HCT116 (cell line): ENCODE data around the gene MYH14.

Experiments used
- EZH2 ChIP-seq: fragments of 200-600 bp; sonication (generic); IDR thresholded peaks from 2 replicates; pipeline ENCODE4 v1.6.1; 2017; ENCODE audit warnings: antibody characterized with exemption, mixed run types
- POLR2AphosphoS5 ChIP-seq: IDR thresholded peaks from 2 replicates; pipeline ENCODE4 v1.6.1; 2011; ENCODE audit warnings: mild to moderate bottlenecking, low read depth, low read length, moderate library complexity

- TF ChIP-seq EZH2 (no peak), POLR2AphosphoS5 (no peak)
These were observed 85.5 kb downstream of the MYH14 start for GRCh38 chr19:50288954-50289353.
